Measurements from ENCODE around the gene PTK6. TPM values are rescaled to one million over a fixed set of nuclear protein-coding genes. Genes with fewer than 3 reads are reported as not detected.
A peak's percentile ranks its signal among the peaks of the same experiment; 100 is the strongest.

Gene PTK6
- total RNA-seq, 1 donor from 2014 or later, result 4.9 TPM

- H3K27me3 ChIP-seq, result peaks cover 48% of the 10 kb centered on the region
- no peak for ATAC-seq
- no peaks in the 10 kb centered on the region for H3K9me3 ChIP-seq
- peaks cover 7% of the 10 kb centered on the region for H3K4me1 ChIP-seq
- H3K36me3 ChIP-seq, result no peaks in the 10 kb centered on the region
- no peak for DNase-seq
- no peak overlapping the region for H3K4me3 ChIP-seq
- intact Hi-C loops (cut with DNase I), result no loop called here
- H3K27ac ChIP-seq, result no peak overlapping the region
- TF ChIP-seq, protein P1, sequence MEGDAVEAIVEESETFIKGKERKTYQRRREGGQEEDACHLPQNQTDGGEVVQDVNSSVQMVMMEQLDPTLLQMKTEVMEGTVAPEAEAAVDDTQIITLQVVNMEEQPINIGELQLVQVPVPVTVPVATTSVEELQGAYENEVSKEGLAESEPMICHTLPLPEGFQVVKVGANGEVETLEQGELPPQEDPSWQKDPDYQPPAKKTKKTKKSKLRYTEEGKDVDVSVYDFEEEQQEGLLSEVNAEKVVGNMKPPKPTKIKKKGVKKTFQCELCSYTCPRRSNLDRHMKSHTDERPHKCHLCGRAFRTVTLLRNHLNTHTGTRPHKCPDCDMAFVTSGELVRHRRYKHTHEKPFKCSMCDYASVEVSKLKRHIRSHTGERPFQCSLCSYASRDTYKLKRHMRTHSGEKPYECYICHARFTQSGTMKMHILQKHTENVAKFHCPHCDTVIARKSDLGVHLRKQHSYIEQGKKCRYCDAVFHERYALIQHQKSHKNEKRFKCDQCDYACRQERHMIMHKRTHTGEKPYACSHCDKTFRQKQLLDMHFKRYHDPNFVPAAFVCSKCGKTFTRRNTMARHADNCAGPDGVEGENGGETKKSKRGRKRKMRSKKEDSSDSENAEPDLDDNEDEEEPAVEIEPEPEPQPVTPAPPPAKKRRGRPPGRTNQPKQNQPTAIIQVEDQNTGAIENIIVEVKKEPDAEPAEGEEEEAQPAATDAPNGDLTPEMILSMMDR (IDR thresholded peaks at IDR 0.05), result no peak
Measured at GRCh38 chr20:63500902-63501817, 36.0 kb downstream of the PTK6 start.

- no peak for ATAC-seq
- Histone ChIP-seq H3K27ac (no peak overlapping the region), H3K36me3 (no peaks in the 10 kb centered on the region), H3K4me3 (no peak overlapping the region), H3K9me3 (no peaks in the 10 kb centered on the region), H3K27me3 (peaks cover 44% of the 10 kb centered on the region), H3K4me1 (peaks cover 11% of the 10 kb centered on the region)
- intact Hi-C loops (cut with DNase I), result no loop called here
- peak; percentile 60 for DNase-seq
- TF ChIP-seq, protein P1 (IDR thresholded peaks at IDR 0.05), result no peak
Measured at GRCh38 chr20:63500151-63500901, 36.9 kb downstream of the PTK6 start.

- ATAC-seq (no peak), DNase-seq (peak; percentile 62)
- no peaks in the 10 kb centered on the region for H3K9me3 ChIP-seq
- no peak overlapping the region for H3K27ac ChIP-seq
- no peaks in the 10 kb centered on the region for H3K36me3 ChIP-seq
- intact Hi-C loops (cut with DNase I), result no loop called here
- H3K4me3 ChIP-seq, result peak overlapping the region; percentile 26
- peaks cover 40% of the 10 kb centered on the region for H3K27me3 ChIP-seq
- TF ChIP-seq, protein P1 (IDR thresholded peaks at IDR 0.05), result no peak
- peaks cover 11% of the 10 kb centered on the region for H3K4me1 ChIP-seq
Measured at GRCh38 chr20:63499338-63499969, 37.7 kb downstream of the PTK6 start.

DNA sequence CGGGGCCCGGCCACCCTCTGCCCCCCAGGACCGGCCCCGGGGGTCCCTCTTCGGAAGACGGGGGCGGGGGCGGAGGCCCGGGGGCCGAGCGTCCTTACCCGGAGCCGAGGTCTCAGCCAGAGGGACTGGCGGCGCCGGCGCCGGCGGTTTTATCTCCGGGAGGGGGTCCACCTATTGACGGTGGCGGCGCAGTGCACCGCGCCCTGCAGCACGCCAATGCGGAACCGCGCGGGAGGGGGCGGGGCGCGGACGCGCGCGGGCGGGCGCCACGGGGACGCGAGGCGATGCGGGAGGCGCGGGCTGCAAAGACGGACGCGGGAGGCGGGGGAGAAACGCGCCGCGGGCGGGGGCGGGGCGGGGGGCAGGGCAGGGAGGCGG is 38.2 kb downstream of the PTK6 start, which contains the start of gene EEF1A2:
Gene EEF1A2 (minus strand): TSS at position 124 of the 378 bp plus-strand sequence. CDS start 1,320 bp downstream, outside the sequence.
- Histone ChIP-seq H3K4me1 (peaks cover 11% of the 10 kb centered on the region), H3K36me3 (no peaks in the 10 kb centered on the region), H3K27ac (no peak within 1 kb of the TSS), H3K4me3 (peak within 1 kb of the TSS; percentile 26), H3K9me3 (no peaks in the 10 kb centered on the region), H3K27me3 (peaks cover 40% of the 10 kb centered on the region)
- TF ChIP-seq, protein P1 (IDR thresholded peaks at IDR 0.05), result no peak
- ATAC-seq, result no peak
- intact Hi-C loops (cut with DNase I), result no loop called here
- DNase-seq, result peak; percentile 68

Measured in upper lobe of right lung (tissue), 1 donor.